PC-9 (cell line): Measurements from ENCODE around the gene AGAP3.

Experiments used
- CTCF ChIP-seq: fragments of 200-600 bp; sonication (generic); conservative IDR thresholded peaks from 2 replicates; pipeline ENCODE4 v1.6.1; 2017; ENCODE audit warnings: mixed run types, antibody characterized with exemption, mild to moderate bottlenecking, moderate library complexity
- EZH2 ChIP-seq: fragments of 200-600 bp; sonication (generic); IDR thresholded peaks from 2 replicates; pipeline ENCODE4 v1.8.0; 2017; ENCODE audit warnings: antibody characterized with exemption, low read depth

DNA sequence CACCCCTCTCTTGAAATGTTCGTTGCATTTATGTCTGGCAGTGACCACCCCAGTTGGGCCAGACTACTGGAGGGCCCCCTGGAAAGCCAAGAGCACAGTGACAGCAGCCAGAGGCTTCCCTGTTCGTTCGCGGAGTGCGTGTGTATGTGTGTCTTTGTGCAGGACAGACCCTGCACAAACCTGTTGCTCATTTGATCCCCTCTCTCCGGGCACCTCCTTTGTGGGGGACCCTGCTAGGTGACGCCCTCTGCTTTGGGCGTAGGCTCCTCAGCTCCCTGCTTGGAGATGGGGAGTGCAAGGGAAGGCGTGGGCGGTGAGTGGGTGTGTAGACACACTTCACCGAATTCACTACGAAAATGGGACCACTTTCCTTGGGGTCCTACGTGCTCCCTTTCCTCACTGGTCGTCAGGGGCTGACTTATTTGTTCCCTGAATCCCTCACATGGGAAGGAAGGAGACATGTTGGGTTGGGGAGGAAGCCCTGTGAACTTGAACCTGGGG, 38.7 kb downstream of the AGAP3 start:
- TF ChIP-seq CTCF (no peak), EZH2 (no peak)
